H1 (cell line): ENCODE measurements around the gene KLHL21. TPM values are rescaled to one million over a fixed set of nuclear protein-coding genes. Genes with fewer than 3 reads are reported as not detected.

Source experiments
- CTCF ChIA-PET: fragments of 300-600 bp; sonication (Branson Sonifier 250); formaldehyde crosslinking; loops from one replicate; lab custom pipeline; 2021; ENCODE audit not compliant: partially characterized antibody; lab: Charles Lee
- POLR2A ChIA-PET: fragments of 300-600 bp; sonication (Branson Sonifier 250); formaldehyde crosslinking; loops from one replicate; lab custom pipeline; 2021; ENCODE audit warnings: inconsistent platforms; ENCODE audit not compliant: partially characterized antibody; lab: Charles Lee
- DNase-seq, 2 experiments: peaks; one replicate each; pipeline versions ENCODE4 v3.0.0 to v3.0.0-alpha.2; 2010 to 2022; ENCODE audit warnings: low spot score in 2 of 2, low read depth in 1 of 2, mixed read lengths in 1 of 2
- FAIRE-seq: peaks from 2 replicates; lab custom pipeline; 2011; peaks lifted over from hg19 to GRCh38; lab: Jason Lieb, UNC
- H2AFZ ChIP-seq: 2 replicates; pipeline ENCODE4 v1.8.1; 2012; ENCODE audit warnings: low read length, inconsistent platforms
- H2AK5ac ChIP-seq: 2 replicates; pipeline ENCODE4 v1.6.1; 2013; ENCODE audit warnings: low read depth, low read length
- H2BK120ac ChIP-seq: replicated peaks from 2 replicates; pipeline ENCODE3; 2013; ENCODE audit warnings: low read depth, low read length, inconsistent platforms
- H2BK12ac ChIP-seq: 2 replicates; pipeline ENCODE4 v1.6.1; 2013; ENCODE audit warnings: low read depth, low read length
- H2BK15ac ChIP-seq: 2 replicates; pipeline ENCODE4 v1.6.1; 2013; ENCODE audit warnings: low read length
- H2BK20ac ChIP-seq: 2 replicates; pipeline ENCODE4 v1.6.1; 2013; ENCODE audit warnings: low read length
- H2BK5ac ChIP-seq: 2 replicates; pipeline ENCODE4 v1.6.1; 2013; ENCODE audit warnings: low read depth, low read length
- H3K14ac ChIP-seq: 2 replicates; pipeline ENCODE4 v1.6.1; 2013; ENCODE audit warnings: inconsistent platforms; ENCODE audit not compliant: insufficient read length
- H3K18ac ChIP-seq: 2 replicates; pipeline ENCODE4 v1.6.1; 2013; ENCODE audit warnings: low read length; ENCODE audit errors: extremely low read depth
- H3K23ac ChIP-seq: 2 replicates; pipeline ENCODE4 v1.6.1; 2013; ENCODE audit warnings: inconsistent platforms; ENCODE audit not compliant: insufficient read length
- H3K23me2 ChIP-seq: 2 replicates; pipeline ENCODE4 v1.6.1; 2013; ENCODE audit warnings: low read depth, low read length
- H3K27ac ChIP-seq: 2 replicates; pipeline ENCODE4 v1.6.1; 2011; ENCODE audit warnings: low read depth, low read length, inconsistent platforms
- H3K27me3 ChIP-seq, 4 experiments: replicated peaks in 1 of 4; 1 replicate in 1 of 4; 2 replicates in 3 of 4; pipeline versions ENCODE4 v1.6.1 to v1.8.1; 2011 to 2013; ENCODE audit warnings: low read length in 3 of 4, mild to moderate bottlenecking in 3 of 4, inconsistent platforms in 2 of 4, mixed read lengths in 2 of 4, moderate library complexity in 1 of 4; ENCODE audit not compliant: control insufficient read depth in 3 of 4, insufficient read depth in 3 of 4; ENCODE audit errors: extremely low read depth in 1 of 4
- H3K36me3 ChIP-seq, 4 experiments: 2 replicates each; pipeline versions ENCODE4 v1.6.1 to v1.8.1; 2011 to 2013; ENCODE audit warnings: mild to moderate bottlenecking in 4 of 4, low read length in 3 of 4, moderate library complexity in 2 of 4, control low read depth in 1 of 4, inconsistent platforms in 1 of 4; ENCODE audit not compliant: insufficient read depth in 4 of 4, control insufficient read depth in 2 of 4
- H3K4ac ChIP-seq: replicated peaks from 2 replicates; pipeline ENCODE3; 2013; ENCODE audit warnings: low read length, low read depth, mixed read lengths, inconsistent platforms; ENCODE audit not compliant: insufficient read length
- H3K4me1 ChIP-seq, 4 experiments: replicated peaks in 1 of 4; 1 replicate in 1 of 4; 2 replicates in 3 of 4; pipeline versions ENCODE4 v1.6.1 to v1.8.1; 2011 to 2013; ENCODE audit warnings: low read length in 3 of 4, inconsistent platforms in 2 of 4, mixed read lengths in 1 of 4; ENCODE audit not compliant: insufficient read depth in 4 of 4, control insufficient read depth in 3 of 4
- H3K4me2 ChIP-seq, 2 experiments: 2 replicates each; pipeline versions ENCODE4 v1.6.1 to v1.8.1; 2011 to 2013; ENCODE audit warnings: low read depth in 2 of 2, low read length in 2 of 2, control low read depth in 1 of 2, inconsistent platforms in 1 of 2, mild to moderate bottlenecking in 1 of 2; ENCODE audit not compliant: insufficient read depth in 1 of 2
- H3K4me3 ChIP-seq, 4 experiments: fragments of 200-600, 300-600 bp in 1 of 4; sonication (generic), shearing (Covaris generic), sonication (Bioruptor Twin) in 1 of 4; 2 replicates each; pipeline versions ENCODE4 v1.5.1 to v1.8.1; 2011 to 2016; ENCODE audit warnings: low read length in 4 of 4, low read depth in 3 of 4, control low read depth in 2 of 4, inconsistent platforms in 2 of 4, mild to moderate bottlenecking in 2 of 4, mixed read lengths in 1 of 4, moderate library complexity in 1 of 4; ENCODE audit not compliant: insufficient read depth in 2 of 4; ENCODE audit errors: extremely low read depth in 1 of 4
- H3K56ac ChIP-seq: replicated peaks from 2 replicates; pipeline ENCODE3; 2013; ENCODE audit warnings: low read depth, mild to moderate bottlenecking, mixed read lengths, low read length, inconsistent platforms; ENCODE audit not compliant: insufficient read length
- H3K79me1 ChIP-seq: 2 replicates; pipeline ENCODE4 v1.6.1; 2013; ENCODE audit warnings: low read depth, low read length, control low read depth
- H3K79me2 ChIP-seq, 2 experiments: 2 replicates each; pipeline versions ENCODE4 v1.6.1 to v1.8.1; 2012 to 2013; ENCODE audit warnings: low read length in 2 of 2, mild to moderate bottlenecking in 2 of 2, inconsistent platforms in 1 of 2; ENCODE audit not compliant: insufficient read depth in 2 of 2, control insufficient read depth in 1 of 2
- H3K9ac ChIP-seq, 4 experiments: replicated peaks in 1 of 4; 1 replicate in 1 of 4; 2 replicates in 3 of 4; pipeline versions ENCODE4 v1.6.1 to v1.8.1; 2011 to 2013; ENCODE audit warnings: low read depth in 3 of 4, low read length in 3 of 4, control low read depth in 2 of 4, mild to moderate bottlenecking in 2 of 4, moderate library complexity in 2 of 4, inconsistent platforms in 1 of 4; ENCODE audit errors: extremely low read depth in 1 of 4
- H3K9me3 ChIP-seq, 2 experiments: 2 replicates each; pipeline versions ENCODE4 v1.6.1 to v1.8.1; 2012 to 2013; ENCODE audit warnings: mild to moderate bottlenecking in 2 of 2, moderate library complexity in 2 of 2, control low read depth in 1 of 2, inconsistent platforms in 1 of 2, low read depth in 1 of 2, low read length in 1 of 2, mixed read lengths in 1 of 2; ENCODE audit not compliant: insufficient read depth in 2 of 2
- H4K20me1 ChIP-seq, 2 experiments: replicated peaks in 1 of 2; 2 replicates each; pipeline versions ENCODE3 to v1.8.1; 2011 to 2013; ENCODE audit warnings: inconsistent platforms in 2 of 2, low read length in 2 of 2, mild to moderate bottlenecking in 1 of 2; ENCODE audit not compliant: insufficient read depth in 2 of 2, control insufficient read depth in 1 of 2
- H4K5ac ChIP-seq: 2 replicates; pipeline ENCODE4 v1.6.1; 2013; ENCODE audit warnings: low read length, low read depth, mixed read lengths, inconsistent platforms; ENCODE audit not compliant: insufficient read length
- H4K8ac ChIP-seq: 2 replicates; pipeline ENCODE4 v1.8.0; 2013; ENCODE audit warnings: mild to moderate bottlenecking, moderate library complexity, low read length, inconsistent platforms; ENCODE audit not compliant: insufficient read depth; ENCODE audit errors: extremely low read depth
- H4K91ac ChIP-seq: replicated peaks from 2 replicates; pipeline ENCODE3; 2013; ENCODE audit warnings: low read length, mixed read lengths, inconsistent platforms; ENCODE audit not compliant: insufficient read length
- CHD1 ChIP-seq: IDR thresholded peaks from 2 replicates; pipeline ENCODE4 v1.6.1; 2012; ENCODE audit warnings: low read depth, low read length, improper control_type of control experiment
- MAFK ChIP-seq: IDR thresholded peaks from 2 replicates; pipeline ENCODE4 v1.6.1; 2012; ENCODE audit warnings: low read depth, mild to moderate bottlenecking, improper control_type of control experiment, low read length
- NANOG ChIP-seq: IDR thresholded peaks from 2 replicates; pipeline ENCODE4 v1.6.1; 2011; ENCODE audit warnings: low read length, low read depth, mild to moderate bottlenecking, inconsistent platforms; ENCODE audit not compliant: insufficient read depth, poor library complexity, severe bottlenecking
- PHF8 ChIP-seq: fragments of 200-600 bp; sonication (generic); conservative IDR thresholded peaks from 2 replicates; pipeline ENCODE4 v1.7.1; 2012; ENCODE audit warnings: low read depth, mild to moderate bottlenecking, inconsistent platforms, low read length, moderate library complexity
- RAD21 ChIP-seq, 2 experiments: IDR thresholded peaks in 1 of 2; conservative IDR thresholded peaks in 1 of 2; 2 replicates each; pipeline ENCODE4 v1.6.1; 2011; ENCODE audit warnings: low read depth in 2 of 2, low read length in 2 of 2, improper control_type of control experiment in 1 of 2, inconsistent platforms in 1 of 2, mild to moderate bottlenecking in 1 of 2, moderate library complexity in 1 of 2
- RNF2 ChIP-seq: fragments of 200-900, 300-1000 bp; sonication (generic); IDR thresholded peaks from 2 replicates; pipeline ENCODE4 v1.7.1; 2016; ENCODE audit warnings: borderline replicate concordance, low read depth, mild to moderate bottlenecking, antibody characterized with exemption, low read length; ENCODE audit not compliant: poor library complexity, severe bottlenecking; ENCODE audit errors: missing control alignments
- SIN3A ChIP-seq, 2 experiments: IDR thresholded peaks in 1 of 2; conservative IDR thresholded peaks in 1 of 2; 2 replicates each; pipeline ENCODE4 v1.6.1; 2011 to 2012; ENCODE audit warnings: low read length in 2 of 2, improper control_type of control experiment in 1 of 2, low read depth in 1 of 2, mild to moderate bottlenecking in 1 of 2
- WGBS, 2 experiments: shearing (Covaris generic) in 1 of 2; methylation state at CpG; one replicate each; pipeline versions ENCODE4 v1.1.6 to v1.1.7; 2013 to 2015; ENCODE audit warnings: low lambda C conversion rate in 2 of 2, mixed read lengths in 2 of 2, inconsistent platforms in 1 of 2, low coverage in 1 of 2, missing lambda C conversion rate in 1 of 2; ENCODE audit not compliant: insufficient replicate concordance in 2 of 2, insufficient coverage in 1 of 2, insufficient read length in 1 of 2; ENCODE audit errors: extremely low coverage in 1 of 2, missing lambda C conversion rate in 1 of 2; 5-methylcytosine and 5-hydroxymethylcytosine counted together
- polyA plus RNA-seq, 7 experiments: library from polyadenylated mRNA; depleted of rRNA in 3 of 7; stranded (reverse) in 5 of 7; unstranded in 2 of 7; fragments of >200 nt in 5 of 7; fragments of 200-250 nt in 2 of 7; gene quantifications; 1 replicate in 5 of 7; 2 replicates in 1 of 7; 4 replicates in 1 of 7; pipeline versions ENCODE4 v1.2.1 to v1.2.3, GENCODE V29; 2011 to 2013; ENCODE audit warnings: missing spikeins in 2 of 7, mixed read lengths in 2 of 7
- total RNA-seq: library from RNA; stranded (reverse); fragmentation: NEBNext Ultra II Directional; extraction: Animal tissue kit (Norgen Biotek cat#: 25700); gene quantifications from 2 replicates; pipeline ENCODE4 v1.2.1, GENCODE V29; 2021
- TF ChIP-seq, protein P1 (sequence below), 3 experiments: IDR thresholded peaks; 1 replicate in 2 of 3; 2 replicates in 1 of 3; pipeline versions ENCODE4 v1.5.1 to v1.6.1; 2011; ENCODE audit warnings: low read length in 3 of 3, mild to moderate bottlenecking in 3 of 3, inconsistent platforms in 2 of 3, low read depth in 1 of 3, moderate library complexity in 1 of 3; ENCODE audit not compliant: insufficient read depth in 1 of 3; ENCODE audit errors: control extremely low read depth in 1 of 3

Gene KLHL21
- total and polyA plus RNA-seq, 2 of the 8 experiments (the other 6 are each of a cell fraction or from before 2014, with no cell fraction given): 11.9 to 22.3 TPM

DNA sequence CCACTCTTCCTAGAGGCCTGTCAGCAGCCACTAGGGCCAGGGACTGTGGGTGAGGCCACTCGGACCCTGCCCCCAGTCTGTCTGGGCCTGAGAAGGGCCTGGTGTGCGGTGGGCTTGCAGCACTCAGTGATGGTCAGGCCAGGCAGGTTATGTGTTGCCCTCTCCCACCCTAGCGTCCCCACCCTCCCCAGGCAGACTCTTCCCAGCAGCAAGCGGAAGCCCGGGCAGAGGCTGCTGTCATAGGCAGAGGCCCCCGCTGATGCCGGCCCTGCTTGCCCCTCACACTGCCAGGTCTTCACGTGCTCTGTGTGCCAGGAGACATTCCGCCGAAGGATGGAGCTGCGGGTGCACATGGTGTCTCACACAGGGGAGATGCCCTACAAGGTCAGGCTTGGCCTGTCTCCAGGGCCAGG lies 16.3 kb downstream of the KLHL21 start:
- H2BK120ac ChIP-seq: no peak overlapping the region
- H4K8ac ChIP-seq: 0 out of 2 replicates have a peak overlapping the region, but pooled peaks have one; percentile 51
- no peak overlapping the region for H4K5ac ChIP-seq
- H3K23ac ChIP-seq: no peak overlapping the region
- H2BK5ac ChIP-seq: no peak overlapping the region; the same call in 1 of the 2 replicates
- H3K4ac ChIP-seq: no peak overlapping the region
- FAIRE-seq (no peak), DNase-seq (no peak)
- peaks cover 2 to 30% of the 10 kb centered on the region in 2 experiments for H4K20me1 ChIP-seq
- H3K27ac ChIP-seq: no peak overlapping the region
- POLR2A ChIA-PET: interaction anchor here (1.3 to 17.4 kb wide), 5 partner anchors 8 to 48 kb away, joined by 4 to 196 read pairs (median 4); partner anchors contain the start of genes KLHL21, NOL9, TAS1R1 and THAP3
- H2AK5ac ChIP-seq: no peak overlapping the region
- WGBS, 2 experiments: 86% methylated on average over 6 of the region's 11 CpGs; no CpG with 5 or more reads in 1 of the 2 experiments
- peaks cover 4% of the 10 kb centered on the region for H3K79me1 ChIP-seq
- no peak overlapping the region for H2BK20ac ChIP-seq
- peaks cover 0 to 27% (median 4%) of the 10 kb centered on the region in 4 experiments; a peak in 6 of 8 replicates for H3K36me3 ChIP-seq
- H3K18ac ChIP-seq: no peak overlapping the region
- no peaks in the 10 kb centered on the region; a peak in 1 of 7 replicates for H3K4me1 ChIP-seq
- H2BK15ac ChIP-seq: no peak overlapping the region
- no peaks in the 10 kb centered on the region for H3K27me3 ChIP-seq
- no peaks in the 10 kb centered on the region for H3K23me2 ChIP-seq
- no peak overlapping the region for H4K91ac ChIP-seq
- no peak overlapping the region for H3K56ac ChIP-seq
- H3K9ac ChIP-seq: no peak overlapping the region
- peaks cover 0 to 5% of the 10 kb centered on the region in 2 experiments; a peak in 1 of 4 replicates for H3K79me2 ChIP-seq
- H3K4me3 ChIP-seq: no peak overlapping the region
- H3K9me3 ChIP-seq: no peaks in the 10 kb centered on the region
- H2AFZ ChIP-seq: no peak overlapping the region
- no peak overlapping the region for H2BK12ac ChIP-seq
- H3K4me2 ChIP-seq: no peak overlapping the region
- CTCF ChIA-PET: interaction anchor here (1.8 to 2.1 kb wide), 2 partner anchors 32 to 46 kb away, joined by 6 to 7 read pairs; partner anchors contain the start of genes NOL9 and TAS1R1
- no peak overlapping the region for H3K14ac ChIP-seq
- no peak for TF ChIP-seq PHF8
- TF ChIP-seq RAD21 (IDR thresholded peaks at IDR 0.05 in 1 of 2, conservative IDR thresholded peaks at IDR 0.05 in 1 of 2; ENCODE audit: low read depth in 2 of 2, low read length in 2 of 2): no peak
- no peak for TF ChIP-seq NANOG
- TF ChIP-seq CHD1: no peak
- TF ChIP-seq, protein P1, sequence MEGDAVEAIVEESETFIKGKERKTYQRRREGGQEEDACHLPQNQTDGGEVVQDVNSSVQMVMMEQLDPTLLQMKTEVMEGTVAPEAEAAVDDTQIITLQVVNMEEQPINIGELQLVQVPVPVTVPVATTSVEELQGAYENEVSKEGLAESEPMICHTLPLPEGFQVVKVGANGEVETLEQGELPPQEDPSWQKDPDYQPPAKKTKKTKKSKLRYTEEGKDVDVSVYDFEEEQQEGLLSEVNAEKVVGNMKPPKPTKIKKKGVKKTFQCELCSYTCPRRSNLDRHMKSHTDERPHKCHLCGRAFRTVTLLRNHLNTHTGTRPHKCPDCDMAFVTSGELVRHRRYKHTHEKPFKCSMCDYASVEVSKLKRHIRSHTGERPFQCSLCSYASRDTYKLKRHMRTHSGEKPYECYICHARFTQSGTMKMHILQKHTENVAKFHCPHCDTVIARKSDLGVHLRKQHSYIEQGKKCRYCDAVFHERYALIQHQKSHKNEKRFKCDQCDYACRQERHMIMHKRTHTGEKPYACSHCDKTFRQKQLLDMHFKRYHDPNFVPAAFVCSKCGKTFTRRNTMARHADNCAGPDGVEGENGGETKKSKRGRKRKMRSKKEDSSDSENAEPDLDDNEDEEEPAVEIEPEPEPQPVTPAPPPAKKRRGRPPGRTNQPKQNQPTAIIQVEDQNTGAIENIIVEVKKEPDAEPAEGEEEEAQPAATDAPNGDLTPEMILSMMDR (IDR thresholded peaks at IDR 0.05; ENCODE audit: control extremely low read depth in 1 of 3, insufficient read depth in 1 of 3, low read depth in 1 of 3, low read length in 3 of 3): no peak
- TF ChIP-seq RNF2: no peak
- no peak for TF ChIP-seq MAFK
- no peak for TF ChIP-seq SIN3A (conservative IDR thresholded peaks at IDR 0.05 in 1 of 2, IDR thresholded peaks at IDR 0.05 in 1 of 2; ENCODE audit: low read depth in 1 of 2, low read length in 2 of 2)
